ENCODE results near the gene RMRP.

The RMRP gene

DNA sequence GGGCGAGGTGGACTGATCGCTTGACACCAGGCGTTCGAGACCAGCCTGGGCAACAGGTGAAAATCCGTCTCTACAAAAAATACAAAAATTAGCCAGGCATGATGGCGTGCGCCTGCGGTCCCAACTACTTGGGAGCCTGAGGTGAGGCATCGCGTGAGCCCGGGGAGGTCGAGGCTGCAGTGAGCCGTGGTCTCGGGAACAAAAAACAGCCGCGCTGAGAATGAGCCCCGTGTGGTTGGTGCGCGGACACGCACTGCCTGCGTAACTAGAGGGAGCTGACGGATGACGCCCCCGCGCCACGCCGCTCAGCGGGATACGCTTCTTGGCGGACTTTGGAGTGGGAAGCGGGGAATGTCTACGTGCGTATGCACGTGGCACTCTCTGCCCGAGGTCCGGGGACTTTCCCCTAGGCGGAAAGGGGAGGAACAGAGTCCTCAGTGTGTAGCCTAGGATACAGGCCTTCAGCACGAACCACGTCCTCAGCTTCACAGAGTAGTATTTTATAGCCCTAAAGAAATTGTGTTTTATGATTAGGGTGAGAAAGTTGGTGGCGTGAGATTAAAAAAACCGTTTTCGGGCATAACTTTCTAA lies at the start of gene RMRP:
TSS of gene RMRP (minus strand) at position 474 of the 591 bp plus-strand sequence.
- peak; percentile 98 for DNase-seq

DNA sequence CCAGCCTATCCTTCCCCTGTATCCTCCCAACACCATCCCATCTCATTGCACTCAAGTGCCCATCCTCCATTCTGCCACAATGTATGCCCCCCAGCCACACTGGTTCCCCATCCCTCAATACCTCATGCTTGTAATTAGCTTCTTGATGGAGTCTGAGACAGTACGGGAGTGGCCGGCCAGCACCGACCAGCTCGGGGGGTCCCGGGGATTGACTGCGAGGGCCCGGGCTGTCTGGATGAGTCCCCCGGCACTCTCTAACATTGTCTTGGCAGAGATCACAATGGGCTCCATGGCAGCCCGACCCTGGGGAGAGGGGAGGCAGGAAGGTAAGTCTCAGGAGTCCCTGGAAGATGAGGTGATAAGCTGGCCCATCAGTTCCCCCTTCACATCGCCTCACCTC lies 49.1 kb upstream of the RMRP start:
- no peak for DNase-seq

GRCh38 chr9:35705836-35706430 lies 48.1 kb upstream of the RMRP start:
- no peak for DNase-seq

GRCh38 chr9:35705372-35705771 lies 47.6 kb upstream of the RMRP start:
- DNase-seq = no peak

- DNase-seq = no peak
Observed at GRCh38 chr9:35703906-35704672, 46.3 kb upstream of the RMRP start.

DNA sequence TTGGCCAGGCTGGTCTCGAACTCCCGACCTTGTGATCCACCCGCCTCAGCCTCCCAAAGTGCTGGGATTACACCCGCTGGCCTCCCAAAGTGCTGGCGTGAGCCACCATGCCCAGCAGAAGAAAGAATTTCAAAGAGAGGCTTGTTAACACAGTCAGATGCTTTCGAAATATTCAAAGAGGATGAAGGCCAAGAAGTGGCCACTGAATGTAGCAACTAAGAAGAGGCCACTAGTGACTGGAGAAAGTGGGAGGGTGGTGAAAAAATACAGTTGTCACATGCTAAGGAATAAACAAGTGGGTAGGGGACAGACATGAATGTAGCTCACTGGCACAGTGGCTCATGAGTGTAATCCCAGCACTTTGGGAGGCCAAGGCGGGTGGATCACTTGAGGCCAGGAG lies 44.9 kb upstream of the RMRP start:
- DNase-seq = no peak

DNA sequence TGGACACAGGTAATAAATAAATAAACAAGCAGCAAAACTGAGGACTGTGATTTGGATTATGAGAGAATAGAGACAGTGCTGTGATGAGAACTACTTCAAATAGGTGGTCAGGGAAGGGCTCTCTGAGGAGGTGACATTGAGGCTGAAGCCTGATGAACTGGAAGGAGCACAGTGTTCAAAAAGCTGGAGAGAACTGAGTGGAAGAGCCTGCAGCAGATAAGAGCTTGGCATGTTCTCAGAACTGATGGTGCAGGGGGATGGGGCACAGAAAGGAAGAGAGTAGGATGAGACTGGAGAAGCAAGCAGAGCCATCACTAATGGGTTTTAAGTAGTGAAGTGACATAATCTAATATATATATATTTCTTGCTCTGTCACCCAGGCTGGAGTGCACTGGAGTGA lies 43.1 kb upstream of the RMRP start:
- no peak for DNase-seq

GRCh38 chr9:35700031-35700430 lies 42.2 kb upstream of the RMRP start:
- no peak for DNase-seq

- DNase-seq = no peak
Observed at GRCh38 chr9:35698231-35698630, 40.4 kb upstream of the RMRP start.

- DNase-seq = no peak
Observed at GRCh38 chr9:35697486-35697885, 39.7 kb upstream of the RMRP start.

- DNase-seq = peak; percentile 49
Observed at GRCh38 chr9:35696520-35697215, 38.8 kb upstream of the RMRP start.

DNA sequence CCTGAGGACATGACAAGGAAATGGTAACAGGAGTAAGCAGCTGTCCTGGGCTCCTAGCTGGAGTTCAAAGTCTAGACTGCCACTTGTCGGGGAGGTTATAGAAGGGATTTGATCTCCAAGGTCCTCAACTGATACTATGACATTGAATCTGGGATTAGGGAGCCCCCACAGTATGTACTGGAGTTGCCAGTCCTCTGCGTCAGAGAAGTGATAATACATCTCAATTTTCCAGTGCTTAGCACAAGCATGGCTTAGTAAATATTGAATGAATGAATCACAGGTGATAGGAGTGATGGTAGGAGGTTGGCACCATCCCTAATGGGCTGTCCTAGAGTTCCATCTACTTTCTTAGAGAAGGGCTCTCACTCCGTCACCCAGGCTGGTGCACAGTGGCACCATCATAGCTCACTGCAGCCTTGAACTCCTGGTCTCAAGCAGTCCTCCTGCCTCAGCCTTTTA lies 38.2 kb upstream of the RMRP start:
- DNase-seq = no peak

DNA sequence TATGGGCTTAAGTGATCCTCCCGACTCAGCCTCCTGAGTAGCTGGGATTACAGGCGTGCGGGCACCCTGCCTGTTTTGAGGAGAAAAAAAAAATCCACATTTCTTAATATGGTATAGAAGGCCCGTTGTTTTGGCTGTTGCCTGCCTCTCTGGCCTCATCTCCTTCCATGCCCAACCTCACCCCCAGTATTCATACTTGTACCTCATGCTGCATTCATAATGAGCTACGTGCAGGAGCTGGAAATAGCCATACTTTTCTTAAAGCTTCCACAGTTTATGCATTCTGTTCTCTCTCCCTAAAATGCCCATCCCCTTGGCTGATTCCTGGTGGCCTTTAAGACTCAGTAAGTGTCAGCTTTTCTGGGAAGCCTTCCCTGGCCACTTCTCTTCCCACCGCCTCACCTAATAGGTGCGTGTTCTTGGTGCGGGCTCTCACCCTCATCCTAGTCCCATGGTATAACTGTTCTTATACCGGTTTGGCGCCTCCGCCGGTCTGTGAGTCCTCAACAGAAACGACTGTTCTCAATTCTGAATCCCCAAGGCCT lies 34.0 kb upstream of the RMRP start:
- no peak for DNase-seq

GRCh38 chr9:35691334-35691650 lies 33.5 kb upstream of the RMRP start:
- no peak for DNase-seq

GRCh38 chr9:35690614-35691333 lies 33.0 kb upstream of the RMRP start:
- DNase-seq = peak; percentile 90

- DNase-seq = no peak
Observed at GRCh38 chr9:35690294-35690613, 32.4 kb upstream of the RMRP start.

DNA sequence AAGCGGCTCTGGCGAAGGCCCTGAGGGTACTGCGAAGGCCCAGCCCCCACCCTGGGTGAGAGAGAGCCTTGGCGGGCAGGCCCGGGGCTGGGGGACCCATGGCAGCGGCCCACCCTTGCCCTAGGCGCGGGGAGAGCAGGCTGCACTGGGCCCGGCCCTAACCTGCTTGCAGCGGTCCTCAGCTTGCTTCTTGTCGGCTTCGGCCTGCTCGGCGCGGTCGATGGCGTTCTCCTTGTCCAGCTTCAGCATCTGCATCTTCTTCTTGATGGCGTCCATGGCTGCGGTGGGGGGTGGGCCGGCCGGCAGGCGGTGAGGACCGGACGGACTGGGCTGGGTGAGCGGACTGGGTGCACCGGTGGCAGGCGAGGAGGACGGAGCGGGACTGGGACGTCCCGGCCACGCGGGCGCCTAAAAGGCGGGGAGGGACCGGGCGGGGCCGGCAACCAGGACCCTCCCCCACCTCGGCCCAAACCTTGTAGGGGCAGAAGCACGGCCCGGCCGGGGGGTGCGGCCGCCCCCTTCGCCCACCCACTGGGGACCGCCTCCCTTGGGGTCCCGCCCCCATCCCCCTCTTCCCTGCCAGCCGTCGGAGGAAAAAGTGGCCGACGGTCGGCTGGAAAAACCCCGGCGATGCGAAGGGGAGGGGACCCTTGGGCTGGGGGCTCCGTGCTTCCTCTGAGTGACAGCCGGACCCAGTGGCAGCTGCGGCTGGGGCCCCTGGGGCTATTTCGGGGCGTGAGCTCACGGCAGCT lies 31.9 kb upstream of the RMRP start, which contains the start of gene TPM2:
TSS of gene TPM2 (minus strand) at position 384 of the 752 bp plus-strand sequence. CDS start at position 276, 108 bp downstream.
- DNase-seq = peak; percentile 89

- DNase-seq = no peak
Observed at GRCh38 chr9:35688558-35689541, 31.0 kb upstream of the RMRP start.

DNA sequence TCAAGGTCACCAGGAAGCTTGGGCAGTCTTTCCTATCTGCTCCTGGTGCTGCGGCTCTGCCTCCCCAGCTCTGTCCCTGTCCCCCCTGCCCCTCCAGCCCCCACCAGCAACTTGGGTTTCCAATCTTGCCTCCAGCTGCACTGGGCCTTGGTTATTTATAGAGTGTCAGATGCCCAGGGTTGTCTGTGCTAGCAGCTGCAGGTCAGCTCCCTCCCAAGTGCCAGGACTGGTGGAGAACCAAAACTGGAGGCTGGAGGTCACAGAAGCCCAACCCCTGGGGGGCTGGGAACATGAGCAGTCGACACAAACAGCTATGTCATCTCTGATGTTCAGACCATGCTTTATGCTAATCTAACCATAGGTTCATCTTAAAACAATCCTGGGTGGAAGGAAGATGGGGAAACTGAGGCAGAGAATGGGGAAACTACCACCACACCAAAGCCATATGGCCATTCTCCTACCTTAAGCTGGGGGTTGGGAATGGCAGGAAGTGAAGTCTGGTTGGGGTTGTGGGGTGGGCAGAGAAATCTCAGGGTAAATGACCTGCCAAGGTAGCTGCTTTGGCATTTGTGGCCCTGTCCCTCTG lies 30.2 kb upstream of the RMRP start:
- peak; percentile 44 for DNase-seq

GRCh38 chr9:35687306-35687705 lies 29.5 kb upstream of the RMRP start:
- no peak for DNase-seq
